Measurements from ENCODE around the gene HAS3.
"Not testable (repeated sequence)": the region's sequence is repeated elsewhere in the genome, so short reads cannot be mapped to it uniquely, and the experiment has no call there.

HAS3 gene

DNA sequence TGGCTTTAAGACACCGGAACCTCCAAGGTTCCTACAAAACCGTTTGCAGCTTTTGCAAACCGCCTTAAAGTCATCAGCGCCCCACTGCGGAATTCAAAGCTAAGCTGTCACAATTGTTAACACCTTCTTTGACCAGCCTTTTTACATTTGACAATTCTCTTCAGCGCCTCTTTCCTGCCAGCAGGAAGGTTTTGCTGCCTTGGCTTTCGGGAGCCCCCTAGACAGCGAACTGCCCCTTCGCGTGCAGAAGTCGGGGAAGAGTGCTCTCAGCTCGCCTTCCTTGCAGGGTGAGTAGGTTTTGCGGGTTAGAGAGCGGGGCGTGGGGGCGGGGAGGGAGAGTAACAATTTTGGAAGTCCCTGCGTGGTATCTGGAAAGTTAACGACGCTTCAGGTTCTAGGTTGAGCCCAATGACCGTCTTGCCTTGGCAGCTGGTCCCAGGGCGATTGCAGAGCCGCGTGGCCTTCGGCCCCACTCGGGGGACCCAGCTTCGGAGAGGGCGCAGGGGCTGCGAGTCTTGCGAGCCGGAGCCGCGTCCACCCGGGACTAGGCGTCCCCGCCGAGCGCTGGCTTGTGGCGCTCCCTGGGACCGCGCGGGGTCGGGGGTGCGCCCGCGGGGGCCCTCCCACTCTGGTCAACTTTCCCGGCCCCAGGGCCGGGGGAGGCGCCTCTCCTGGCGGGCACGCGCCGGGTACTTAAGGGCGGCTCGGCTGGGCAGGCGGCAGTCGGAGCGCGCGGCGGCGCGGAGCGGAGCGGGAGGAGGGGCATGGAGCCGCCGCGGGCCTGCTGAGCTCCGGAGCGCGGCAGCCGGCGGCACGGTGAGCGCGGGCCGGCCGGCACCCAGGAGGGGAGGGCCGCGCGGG, at the start of gene HAS3:
TSS of gene HAS3 (plus strand) at position 153 of the 861 bp plus-strand sequence. CDS start 3,743 bp downstream, outside the sequence.
- DNase-seq (ENCODE audit: low spot score): peak; percentile 44

GRCh38 chr16:69055980-69056379, 49.5 kb upstream of the HAS3 start:
- DNase-seq (ENCODE audit: low spot score): no peak

- no peak for DNase-seq (ENCODE audit: low spot score)
These were observed 49.0 kb upstream of the HAS3 start for GRCh38 chr16:69056421-69056820.

- DNase-seq (ENCODE audit: low spot score): no peak
These were observed 47.8 kb upstream of the HAS3 start for GRCh38 chr16:69057400-69058378.

- not testable (repeated sequence) for DNase-seq (ENCODE audit: low spot score)
These were observed 42.0 kb upstream of the HAS3 start for GRCh38 chr16:69063491-69063890.

DNA sequence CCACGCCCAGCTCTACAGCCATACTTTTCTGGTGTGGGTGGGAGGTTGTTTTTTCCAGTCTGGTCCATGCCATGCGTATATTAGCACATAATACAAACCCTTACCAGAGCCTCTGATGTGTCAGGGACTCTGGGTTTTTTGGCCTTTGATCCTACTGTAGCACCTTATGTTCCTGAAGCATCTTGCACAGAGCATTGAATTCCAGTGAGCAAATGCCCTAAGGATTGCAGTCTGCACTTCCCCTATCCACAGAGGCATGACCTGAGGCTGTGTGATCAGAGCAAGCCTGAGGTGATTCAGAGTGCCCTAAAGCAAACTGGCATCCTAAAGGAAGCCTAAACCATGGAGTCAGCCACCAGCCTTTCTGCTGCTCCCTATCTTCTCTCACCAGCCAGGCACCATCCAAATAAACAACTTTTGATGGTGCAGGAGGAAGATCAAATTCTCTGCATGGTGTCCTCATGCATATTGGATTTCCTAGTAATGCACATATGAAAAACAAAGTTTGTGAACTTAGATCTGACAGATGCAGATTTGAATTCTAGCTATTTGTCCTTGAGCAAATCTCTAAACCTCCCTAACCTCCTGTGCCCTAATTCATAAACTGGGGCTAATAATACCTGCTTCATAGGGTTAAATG, 41.2 kb upstream of the HAS3 start:
- DNase-seq (ENCODE audit: low spot score): no peak

DNA sequence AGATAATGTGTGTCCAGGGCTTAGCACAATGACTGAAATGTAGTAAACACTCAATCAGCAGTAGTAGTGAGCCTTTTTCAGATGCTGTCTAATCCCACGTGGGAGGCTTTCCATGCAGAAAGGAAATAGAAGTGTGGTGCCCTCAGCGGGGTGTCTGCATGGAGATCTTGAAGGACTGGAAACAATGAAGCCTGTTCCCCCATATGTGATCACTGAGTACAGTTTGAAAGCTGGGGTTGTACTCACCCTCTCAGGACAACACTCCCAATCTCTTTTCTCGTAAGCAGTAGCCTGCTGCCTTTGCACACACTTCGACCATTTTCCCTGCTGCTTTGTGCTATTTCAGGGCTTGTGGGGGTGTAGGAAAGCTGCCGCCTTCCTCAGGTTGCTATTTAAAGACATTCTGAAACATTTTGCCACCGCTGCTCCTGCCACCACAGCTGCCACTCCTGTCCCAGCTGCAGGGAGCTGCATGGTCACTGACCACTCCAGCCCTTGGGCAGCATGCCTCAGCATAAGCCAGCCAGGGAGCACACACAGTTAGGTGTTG, 40.6 kb upstream of the HAS3 start:
- DNase-seq (ENCODE audit: low spot score): no peak

GRCh38 chr16:69069504-69069903, 35.9 kb upstream of the HAS3 start:
- DNase-seq (ENCODE audit: low spot score): no peak

- DNase-seq (ENCODE audit: low spot score): no peak
These were observed 34.4 kb upstream of the HAS3 start for GRCh38 chr16:69071036-69071435.

- DNase-seq (ENCODE audit: low spot score): no peak
These were observed 32.8 kb upstream of the HAS3 start for GRCh38 chr16:69072640-69072974.

GRCh38 chr16:69073181-69073702, 32.2 kb upstream of the HAS3 start:
- no peak for DNase-seq (ENCODE audit: low spot score)

DNA sequence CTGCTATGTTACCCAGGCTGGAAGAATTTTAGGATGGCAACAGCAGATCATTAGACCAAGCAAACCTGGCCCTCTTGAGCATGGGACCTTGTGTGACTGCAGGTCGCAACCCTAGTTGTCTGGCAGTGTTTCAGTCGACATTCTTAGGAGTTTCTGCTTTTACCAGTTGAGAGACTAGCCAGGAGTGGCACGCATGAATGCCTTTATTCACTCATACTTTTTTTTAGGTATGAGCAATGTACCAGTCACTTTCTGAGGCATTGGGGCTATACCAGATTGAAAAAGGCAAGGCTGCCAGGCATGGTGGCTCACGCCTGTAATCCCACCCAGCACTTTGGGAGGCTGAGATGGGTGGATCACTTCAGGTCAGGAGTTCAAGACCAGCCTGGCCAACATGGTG, 28.2 kb upstream of the HAS3 start:
- no peak for DNase-seq (ENCODE audit: low spot score)

DNA sequence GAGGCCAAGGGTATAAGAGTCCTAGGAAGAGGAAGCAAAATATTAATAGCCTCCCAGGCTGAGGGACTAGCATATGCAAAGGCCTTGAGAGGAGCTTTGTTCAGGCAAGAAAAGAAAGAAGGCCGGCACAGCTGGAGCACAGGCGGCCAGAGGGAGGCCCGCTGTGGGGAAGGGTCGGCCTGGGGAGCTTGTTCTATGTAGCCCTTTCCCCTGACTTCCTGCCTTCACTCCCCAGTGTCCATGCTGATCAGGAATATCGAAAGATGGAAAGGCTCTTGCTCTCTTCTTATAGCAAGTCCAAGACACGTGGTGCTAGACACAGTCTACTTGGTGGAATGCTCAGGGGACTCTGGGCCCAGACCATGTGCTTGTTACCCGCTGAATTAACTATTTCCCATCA, 27.4 kb upstream of the HAS3 start:
- no peak for DNase-seq (ENCODE audit: low spot score)

DNA sequence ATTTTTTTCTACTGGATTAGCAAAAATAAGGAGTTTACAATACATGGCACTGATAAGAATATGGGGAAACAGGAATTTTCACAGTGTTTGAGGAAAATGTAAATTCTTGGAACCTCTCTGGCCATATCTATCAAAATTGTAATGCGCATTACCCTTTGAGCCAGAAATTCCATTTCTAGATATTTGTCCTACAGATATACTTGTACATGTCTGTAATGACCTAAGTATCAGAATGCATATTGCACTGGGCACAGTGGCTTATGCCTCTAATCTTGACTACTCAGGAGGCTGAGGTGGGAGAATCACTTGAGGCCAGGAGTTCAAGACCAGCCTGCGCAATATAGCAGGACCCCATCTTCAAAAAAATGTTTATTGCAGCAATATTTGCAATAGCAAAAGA, 25.8 kb upstream of the HAS3 start:
- no peak for DNase-seq (ENCODE audit: low spot score)

DNA sequence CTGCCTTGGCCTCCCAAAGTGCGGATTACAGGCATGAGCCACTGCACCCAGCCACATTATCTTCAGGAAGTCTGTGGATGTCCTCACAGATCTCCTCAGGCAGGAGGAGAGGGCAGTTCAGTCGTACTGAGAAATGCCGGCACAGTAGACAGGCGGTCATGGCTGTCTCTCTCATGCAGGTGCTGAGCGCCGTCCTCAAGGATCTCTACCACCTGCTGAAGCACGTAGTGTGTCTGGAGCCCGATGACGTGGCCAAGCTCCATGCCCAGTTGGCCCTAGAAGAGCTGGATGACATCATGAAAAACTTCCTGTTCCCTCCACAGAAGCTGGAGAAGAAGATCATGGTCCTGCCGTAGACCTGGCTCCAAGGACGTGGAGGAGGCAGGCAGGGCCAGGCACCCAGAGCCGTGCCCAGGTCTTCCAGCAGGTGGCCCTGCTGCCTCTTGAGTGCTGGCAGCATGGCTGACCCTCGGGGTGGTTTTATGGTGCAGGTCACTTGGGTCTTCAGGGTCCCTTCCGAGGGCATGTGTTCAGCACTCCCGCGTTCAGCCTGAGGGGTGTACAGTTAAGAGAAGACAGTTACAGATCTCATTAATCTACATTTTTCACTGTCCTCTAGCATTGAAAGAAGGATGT, 22.0 kb upstream of the HAS3 start:
- no peak for DNase-seq (ENCODE audit: low spot score)

DNA sequence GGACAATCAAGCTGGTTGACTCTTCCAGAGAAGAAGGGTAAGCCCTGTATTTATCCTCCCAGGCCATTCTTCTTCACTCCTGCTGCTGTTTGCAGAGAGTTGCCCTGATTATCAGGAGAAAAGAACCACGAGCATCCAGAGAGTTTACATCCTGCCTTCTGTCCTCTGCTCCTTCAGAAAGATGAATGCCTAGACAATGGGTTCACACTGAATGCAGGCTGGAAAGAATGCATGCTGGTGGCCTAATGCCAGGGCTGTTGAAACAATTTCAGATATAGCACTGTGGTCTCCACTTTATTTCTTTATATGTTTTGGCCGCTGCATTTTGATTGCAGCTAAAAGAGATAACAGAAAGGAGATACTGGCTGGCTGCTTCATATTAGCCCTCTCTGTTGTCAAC, 21.2 kb upstream of the HAS3 start:
- no peak for DNase-seq (ENCODE audit: low spot score)

GRCh38 chr16:69085032-69085695, 20.3 kb upstream of the HAS3 start:
- no peak for DNase-seq (ENCODE audit: low spot score)

GRCh38 chr16:69087161-69087581, 18.3 kb upstream of the HAS3 start:
- no peak for DNase-seq (ENCODE audit: low spot score)

DNA sequence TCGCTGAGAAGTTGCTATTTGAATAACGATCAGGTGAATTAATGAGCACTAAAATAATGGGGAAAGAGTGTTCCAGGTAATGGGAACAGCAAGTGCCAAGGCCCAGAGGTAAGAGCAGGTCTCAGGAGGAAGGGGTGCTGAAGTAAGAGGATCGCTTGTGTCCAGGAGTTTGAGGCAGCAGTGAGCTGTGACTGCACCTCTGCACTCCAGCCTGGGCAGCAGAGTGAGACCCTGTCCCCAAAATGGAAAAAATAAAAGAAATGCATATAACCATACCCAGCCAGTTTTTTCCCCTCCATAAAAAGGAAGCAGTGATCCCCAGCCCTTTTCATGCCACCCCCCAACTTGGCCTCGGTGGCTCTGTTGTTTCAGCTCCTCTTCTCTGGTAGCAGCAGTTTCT, 16.8 kb upstream of the HAS3 start:
- no peak for DNase-seq (ENCODE audit: low spot score)

- no peak for DNase-seq (ENCODE audit: low spot score)
These were observed 16.2 kb upstream of the HAS3 start for GRCh38 chr16:69089091-69089910.
